ENCODE measurements around the gene HDAC4. TPM values are rescaled to one million over a fixed set of nuclear protein-coding genes. Genes with fewer than 3 reads are reported as not detected.

HDAC4 gene
- total and polyA plus RNA-seq, 10 of the 15 experiments (the other 5 are each of a cell fraction or from before 2014, with no cell fraction given), result 0.22 to 15.7 (median 4.8) TPM

- BruUV-seq (replicated peaks), result no TSS peak
- ChIA-PET SMC1A (ENCODE audit: uncharacterized antibody, unreplicated experiment) (no interaction called here), RAD21 (ENCODE audit: unreplicated experiment) (no interaction called here), POLR2A (no interaction called here), CTCF (no interaction called here)
- no peak for FAIRE-seq
- no peak overlapping the region for H3K9ac ChIP-seq (ENCODE audit: control insufficient read depth, insufficient read depth, low read length)
- no peaks in the 10 kb centered on the region for H3K36me3 ChIP-seq (ENCODE audit: control insufficient read depth in 2 of 2, insufficient read depth in 2 of 2, low read length in 1 of 2)
- H3K79me2 ChIP-seq (ENCODE audit: control insufficient read depth, insufficient read depth, low read length), result no peaks in the 10 kb centered on the region
- H2AFZ ChIP-seq (ENCODE audit: control insufficient read depth, low read depth, low read length), result no peak overlapping the region
- ATAC-seq, result no peak
- H3K4me1 ChIP-seq (ENCODE audit: control insufficient read depth, insufficient read depth, low read length), result no peaks in the 10 kb centered on the region
- no peaks in the 10 kb centered on the region for H3K27me3 ChIP-seq (replicated peaks in 1 of 2; ENCODE audit: control insufficient read depth in 2 of 2, insufficient read depth in 2 of 2, low read length in 1 of 2)
- in situ Hi-C loops (cut with MboI), result no loop called here
- WGBS (ENCODE audit: insufficient coverage, insufficient replicate concordance, low lambda C conversion rate, missing lambda C conversion rate), result 92% methylated on average over 50 of the region's 51 CpGs
- H3K9me3 ChIP-seq (replicated peaks; ENCODE audit: control insufficient read depth, insufficient read depth, low read length), result no peaks in the 10 kb centered on the region
- intact Hi-C loops (cut with micrococcal nuclease; ENCODE audit: unreplicated experiment), result no loop called here
- DNase-seq (ENCODE audit: low read depth, low spot score), result no peak
- no peak overlapping the region for H3K27ac ChIP-seq (ENCODE audit: control insufficient read depth, insufficient read depth)
- H4K20me1 ChIP-seq (ENCODE audit: control insufficient read depth, insufficient read depth), result no peaks in the 10 kb centered on the region
- H3K4me3 ChIP-seq, result no peak overlapping the region
- no peak overlapping the region for H3K4me2 ChIP-seq (ENCODE audit: control insufficient read depth, insufficient read depth)
- TF ChIP-seq KDM1A (IDR thresholded peaks at IDR 0.05; ENCODE audit: borderline replicate concordance), result no peak
- no peak for TF ChIP-seq IKZF1 (conservative IDR thresholded peaks at IDR 0.05)
- TF ChIP-seq FOXK2 (IDR thresholded peaks at IDR 0.05), result no peak
- TF ChIP-seq MAX (IDR thresholded peaks at IDR 0.05; ENCODE audit: low read depth, low read length), result no peak
- no peak for TF ChIP-seq MEF2A (IDR thresholded peaks at IDR 0.05; ENCODE audit: insufficient read depth, low read depth, low read length)
- TF ChIP-seq CHD2 (IDR thresholded peaks at IDR 0.05; ENCODE audit: borderline replicate concordance, low read depth, low read length), result no peak
- no peak for TF ChIP-seq REST (IDR thresholded peaks at IDR 0.05; ENCODE audit: low read depth, low read length)
- TF ChIP-seq PAX5 (IDR thresholded peaks at IDR 0.05; ENCODE audit: borderline replicate concordance, low read depth, low read length), result no peak
- TF ChIP-seq KLF5 (IDR thresholded peaks at IDR 0.05; ENCODE audit: partially characterized antibody), result no peak
- no peak for TF ChIP-seq ZBTB40 (IDR thresholded peaks at IDR 0.05; ENCODE audit: borderline replicate concordance)
- no peak for TF ChIP-seq WRNIP1 (IDR thresholded peaks at IDR 0.05; ENCODE audit: borderline replicate concordance, low read depth, low read length)
- TF ChIP-seq ZNF384 (IDR thresholded peaks at IDR 0.05; ENCODE audit: borderline replicate concordance, low read depth, low read length), result no peak
- TF ChIP-seq E4F1 (IDR thresholded peaks at IDR 0.05; ENCODE audit: borderline replicate concordance, partially characterized antibody), result no peak
Observed at GRCh38 chr2:239052798-239053665, 347.8 kb downstream of the HDAC4 start.

All from GM12878 (cell line).